Activated CD8-positive, alpha-beta T cell treated with anti-CD3 and anti-CD28 coated beads for 36 hours (primary cell): Measurements from ENCODE around the gene LGALS13. TPM values are rescaled to one million over a fixed set of nuclear protein-coding genes. Genes with fewer than 3 reads are reported as not detected.

Source experiments
- ATAC-seq: fragments of 200-7000 bp; cut with Tn5 transposase; one replicate; pipeline ENCODE4 v1.10.0; 2021; ENCODE audit warnings: mild to moderate bottlenecking, moderate library complexity
- CTCF ChIA-PET: fragments of 350-600 bp; sonication (Branson Sonifier 250); formaldehyde crosslinking; loops from one replicate; lab custom pipeline; 2021; ENCODE audit warnings: antibody characterized with exemption; lab: Charles Lee
- POLR2A ChIA-PET: fragments of 350-600 bp; sonication (Branson Sonifier 250); formaldehyde crosslinking; loops from one replicate; lab custom pipeline; 2021; ENCODE audit warnings: antibody characterized with exemption; lab: Charles Lee
- DNase-seq: peaks from one replicate; pipeline ENCODE4 v3.0.0-alpha.2; 2020
- H3K27ac Mint-ChIP-seq: one replicate; pipeline ENCODE4 v1.8.0; 2021; ENCODE audit warnings: mild to moderate bottlenecking, mixed read lengths
- H3K27me3 Mint-ChIP-seq: one replicate; pipeline ENCODE4 v1.8.0; 2021; ENCODE audit warnings: mixed read lengths
- H3K36me3 Mint-ChIP-seq: one replicate; pipeline ENCODE4 v1.8.0; 2021; ENCODE audit warnings: low read depth, mixed read lengths
- H3K4me1 Mint-ChIP-seq: one replicate; pipeline ENCODE4 v1.8.0; 2021; ENCODE audit warnings: low read depth, mixed read lengths
- H3K4me3 Mint-ChIP-seq: one replicate; pipeline ENCODE4 v1.8.0; 2021; ENCODE audit warnings: mild to moderate bottlenecking, moderate library complexity, mixed read lengths
- H3K9me3 Mint-ChIP-seq: one replicate; pipeline ENCODE4 v1.8.0; 2021; ENCODE audit warnings: mixed read lengths
- CTCF ChIP-seq: fragments of 200-600 bp; IDR thresholded peaks from one replicate; pipeline ENCODE4 v1.8.0; 2022; ENCODE audit warnings: antibody characterized with exemption, mild to moderate bottlenecking
- intact Hi-C: fragments of 100-400 bp; cut with micrococcal nuclease; formaldehyde crosslinking; loops from one replicate; pipeline ENCODE4 v1.10.0; 2022
- total RNA-seq, 2 experiments: library from RNA; stranded (reverse); gene quantifications; one replicate each; pipeline ENCODE4 v1.2.3, GENCODE V29; 2021

LGALS13 gene
- total RNA-seq, 2 experiments from 2014 or later: not detected

- no peak overlapping the region for H3K27ac Mint-ChIP-seq
- H3K4me1 Mint-ChIP-seq: no peaks in the 10 kb centered on the region
- H3K27me3 Mint-ChIP-seq: peaks cover 31% of the 10 kb centered on the region
- ATAC-seq (no peak), DNase-seq (no peak)
- H3K9me3 Mint-ChIP-seq: no peaks in the 10 kb centered on the region
- intact Hi-C loops: no loop called here
- no peaks in the 10 kb centered on the region for H3K36me3 Mint-ChIP-seq
- no peak overlapping the region for H3K4me3 Mint-ChIP-seq
- no peak for TF ChIP-seq CTCF
- ChIA-PET CTCF (interaction anchor here (0.6 to 0.9 kb wide), 2 partner anchors 79 to 420 kb away, joined by 3 read pairs; no protein-coding TSS in a partner anchor), POLR2A (no interaction called here)
Observed at GRCh38 chr19:39631178-39631577, 28.9 kb downstream of the LGALS13 start.

GRCh38 chr19:39631626-39632025 is 29.3 kb downstream of the LGALS13 start:
- CTCF ChIA-PET: interaction anchor here (0.9 kb wide), 1 partner anchor 80 kb away, joined by 3 read pairs; no protein-coding TSS in a partner anchor
- no peaks in the 10 kb centered on the region for H3K4me1 Mint-ChIP-seq
- no peak overlapping the region for H3K4me3 Mint-ChIP-seq
- POLR2A ChIA-PET: no interaction called here
- ATAC-seq: no peak
- H3K27ac Mint-ChIP-seq: no peak overlapping the region
- no peaks in the 10 kb centered on the region for H3K9me3 Mint-ChIP-seq
- H3K27me3 Mint-ChIP-seq: peaks cover 31% of the 10 kb centered on the region
- intact Hi-C loops: no loop called here
- no peaks in the 10 kb centered on the region for H3K36me3 Mint-ChIP-seq
- no peak for TF ChIP-seq CTCF
- DNase-seq: no peak

- DNase-seq (no peak), ATAC-seq (no peak)
- H3K36me3 Mint-ChIP-seq: no peaks in the 10 kb centered on the region
- no peaks in the 10 kb centered on the region for H3K9me3 Mint-ChIP-seq
- no peak overlapping the region for H3K27ac Mint-ChIP-seq
- CTCF ChIA-PET: no interaction called here
- intact Hi-C loops: no loop called here
- POLR2A ChIA-PET: no interaction called here
- H3K4me3 Mint-ChIP-seq: no peak overlapping the region
- no peak for TF ChIP-seq CTCF
- peaks cover 64% of the 10 kb centered on the region for H3K27me3 Mint-ChIP-seq
- no peaks in the 10 kb centered on the region for H3K4me1 Mint-ChIP-seq
Observed at GRCh38 chr19:39637891-39638290, 35.6 kb downstream of the LGALS13 start.

GRCh38 chr19:39641773-39642172 is 39.4 kb downstream of the LGALS13 start:
- H3K4me1 Mint-ChIP-seq: no peaks in the 10 kb centered on the region
- intact Hi-C loops: no loop called here
- H3K36me3 Mint-ChIP-seq: no peaks in the 10 kb centered on the region
- H3K4me3 Mint-ChIP-seq: no peak overlapping the region
- H3K9me3 Mint-ChIP-seq: no peaks in the 10 kb centered on the region
- no peak for TF ChIP-seq CTCF
- ATAC-seq (no peak), DNase-seq (no peak)
- H3K27me3 Mint-ChIP-seq: peaks cover 67% of the 10 kb centered on the region
- ChIA-PET CTCF (no interaction called here), POLR2A (no interaction called here)
- H3K27ac Mint-ChIP-seq: no peak overlapping the region

GRCh38 chr19:39643591-39643990 is 41.3 kb downstream of the LGALS13 start:
- no peak for DNase-seq
- H3K36me3 Mint-ChIP-seq: no peaks in the 10 kb centered on the region
- no peaks in the 10 kb centered on the region for H3K4me1 Mint-ChIP-seq
- no peak overlapping the region for H3K4me3 Mint-ChIP-seq
- intact Hi-C loops: no loop called here
- CTCF ChIA-PET: no interaction called here
- H3K27me3 Mint-ChIP-seq: peaks cover 68% of the 10 kb centered on the region
- POLR2A ChIA-PET: no interaction called here
- H3K9me3 Mint-ChIP-seq: no peaks in the 10 kb centered on the region
- H3K27ac Mint-ChIP-seq: no peak overlapping the region
- no peak for ATAC-seq
- TF ChIP-seq CTCF: no peak
